Neuron (in vitro differentiated cells): ENCODE measurements around the gene TCTA.

Experiments used
- H2AFZ ChIP-seq: one replicate; pipeline ENCODE4 v1.6.1; 2013; ENCODE audit warnings: low read depth, mild to moderate bottlenecking, inconsistent platforms, low read length, moderate library complexity
- H3K27me3 ChIP-seq: one replicate; pipeline ENCODE4 v1.6.1; 2013; ENCODE audit warnings: low read length; ENCODE audit not compliant: insufficient read depth
- H3K36me3 ChIP-seq: one replicate; pipeline ENCODE4 v1.6.1; 2013; ENCODE audit warnings: low read length; ENCODE audit not compliant: insufficient read depth
- H3K4me1 ChIP-seq: one replicate; pipeline ENCODE4 v1.6.1; 2013; ENCODE audit warnings: low read length; ENCODE audit not compliant: insufficient read depth
- H3K4me3 ChIP-seq: 2 replicates; pipeline ENCODE4 v1.5.1; 2013; ENCODE audit warnings: mild to moderate bottlenecking, low read length, moderate library complexity
- H3K9me3 ChIP-seq: one replicate; pipeline ENCODE4 v1.6.1; 2013; ENCODE audit warnings: low read length

TCTA gene

DNA sequence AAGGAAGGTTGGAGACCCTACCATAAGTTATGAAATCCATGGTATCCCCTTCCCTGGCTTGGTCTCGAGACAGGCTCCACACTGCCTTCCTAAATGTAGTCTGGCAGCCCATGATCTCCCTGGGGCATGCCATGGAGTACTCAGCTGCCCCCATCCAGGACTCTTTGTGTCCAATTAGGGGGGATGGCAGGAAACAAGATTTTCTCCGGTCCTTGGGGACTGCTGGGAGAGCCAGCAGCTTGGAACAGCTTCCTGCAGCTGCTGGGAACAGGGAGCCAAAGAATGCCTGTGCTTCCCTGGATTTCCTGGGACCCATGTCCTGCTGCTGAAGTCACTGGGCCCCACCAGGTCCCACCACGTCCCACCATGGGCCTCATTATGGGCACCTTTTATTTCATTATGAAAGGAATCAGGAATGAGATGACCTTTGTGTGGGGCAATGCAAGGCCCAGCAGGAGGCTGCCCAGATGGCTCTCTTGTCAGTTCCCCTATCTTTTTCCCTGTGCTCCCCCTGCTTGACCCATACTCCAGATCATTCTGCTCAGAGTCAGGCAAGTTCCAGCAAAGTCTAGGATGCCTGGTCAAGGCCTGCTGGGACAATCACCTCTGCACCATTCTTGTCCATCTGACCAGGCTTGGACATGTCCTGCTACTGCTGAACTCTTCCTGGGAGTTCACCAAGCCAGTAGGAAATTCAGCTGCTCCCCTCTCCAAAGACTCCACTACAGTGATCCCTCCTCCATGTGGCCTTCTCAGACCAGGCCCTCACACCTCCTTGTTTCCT, 42.9 kb downstream of the TCTA start:
- no peaks in the 10 kb centered on the region for H3K9me3 ChIP-seq
- H2AFZ ChIP-seq = no peak overlapping the region
- no peaks in the 10 kb centered on the region for H3K27me3 ChIP-seq
- H3K36me3 ChIP-seq = no peaks in the 10 kb centered on the region
- no peak overlapping the region for H3K4me3 ChIP-seq
- peaks cover 17% of the 10 kb centered on the region for H3K4me1 ChIP-seq

GRCh38 chr3:49456466-49456865, 44.2 kb downstream of the TCTA start:
- H2AFZ ChIP-seq = no peak overlapping the region
- no peaks in the 10 kb centered on the region for H3K36me3 ChIP-seq
- H3K4me1 ChIP-seq = peaks cover 30% of the 10 kb centered on the region

DNA sequence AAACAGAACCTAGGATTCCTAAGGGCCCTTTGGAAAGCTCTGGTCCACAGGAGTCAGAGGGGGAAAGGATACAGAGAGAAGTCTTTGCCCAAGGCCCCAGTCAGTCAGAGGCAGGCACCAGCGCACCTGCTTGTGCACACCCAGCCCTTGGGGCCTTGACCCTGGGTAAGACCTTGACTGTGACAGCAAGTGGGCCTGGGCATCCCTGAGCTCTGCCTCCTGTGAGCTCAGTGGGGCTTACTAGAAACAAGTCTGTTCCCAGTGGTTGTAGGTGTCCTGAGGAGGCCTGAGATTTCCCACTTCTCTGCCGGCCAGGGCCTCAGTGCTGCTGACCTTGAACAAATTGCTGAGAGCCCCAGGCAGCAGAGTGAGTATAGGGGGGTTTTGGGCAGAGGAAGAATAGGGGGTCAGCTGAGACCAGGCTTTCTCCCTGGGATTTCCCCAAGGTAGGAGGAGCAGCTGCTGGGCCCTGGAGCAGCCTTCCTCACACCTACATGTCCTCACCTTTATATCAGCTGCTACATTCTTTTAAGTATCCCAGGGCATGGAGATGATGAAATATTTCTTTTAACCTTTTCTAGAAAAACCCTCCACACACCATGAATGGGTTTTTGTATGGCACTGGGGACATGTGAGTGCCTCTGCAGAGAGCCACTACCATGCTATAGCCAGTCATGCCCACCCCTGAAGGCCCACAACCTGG, 48.1 kb downstream of the TCTA start:
- no peak overlapping the region for H2AFZ ChIP-seq
- peaks cover 33% of the 10 kb centered on the region for H3K4me1 ChIP-seq
- no peak overlapping the region for H3K4me3 ChIP-seq
- H3K36me3 ChIP-seq = no peaks in the 10 kb centered on the region
- no peaks in the 10 kb centered on the region for H3K27me3 ChIP-seq
- no peaks in the 10 kb centered on the region for H3K9me3 ChIP-seq

More at GRCh38 chr3:49456466-49456865, 44.2 kb downstream of the TCTA start:
- Histone ChIP-seq H3K4me3 (no peak overlapping the region), H3K9me3 (no peaks in the 10 kb centered on the region), H3K27me3 (no peaks in the 10 kb centered on the region)

- Histone ChIP-seq H3K4me3 (no peak overlapping the region), H3K36me3 (no peaks in the 10 kb centered on the region), H3K27me3 (no peaks in the 10 kb centered on the region), H2AFZ (no peak overlapping the region), H3K9me3 (no peaks in the 10 kb centered on the region), H3K4me1 (peaks cover 34% of the 10 kb centered on the region)
Observed at GRCh38 chr3:49460956-49461355, 48.7 kb downstream of the TCTA start.

GRCh38 chr3:49461443-49462171, 49.4 kb downstream of the TCTA start:
- Histone ChIP-seq H2AFZ (peak overlapping the region; percentile 42), H3K36me3 (no peaks in the 10 kb centered on the region), H3K4me3 (no peak overlapping the region), H3K9me3 (no peaks in the 10 kb centered on the region), H3K4me1 (peaks cover 34% of the 10 kb centered on the region), H3K27me3 (no peaks in the 10 kb centered on the region)

DNA sequence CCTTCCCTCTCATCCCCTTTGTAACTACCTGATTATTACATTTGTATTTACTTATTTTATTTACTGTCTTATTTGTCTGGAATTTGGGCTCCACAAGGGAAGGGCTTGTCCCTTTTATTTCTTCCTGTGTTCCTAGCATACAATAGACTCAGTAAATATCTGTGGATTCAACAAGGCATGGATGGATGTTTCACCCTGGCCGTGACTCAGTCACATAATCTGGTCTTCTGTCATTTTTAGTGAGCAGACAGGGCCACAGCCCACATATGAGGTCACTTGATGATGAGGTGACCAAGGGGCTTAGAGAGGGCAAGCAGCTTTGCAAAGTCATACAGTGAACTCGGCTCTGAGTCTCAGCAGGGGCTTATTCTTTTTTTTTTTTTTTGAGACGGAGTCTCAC, 50.0 kb downstream of the TCTA start:
- no peaks in the 10 kb centered on the region for H3K36me3 ChIP-seq
- H3K4me1 ChIP-seq = peaks cover 34% of the 10 kb centered on the region
- no peaks in the 10 kb centered on the region for H3K9me3 ChIP-seq
- no peak overlapping the region for H3K4me3 ChIP-seq
- H3K27me3 ChIP-seq = no peaks in the 10 kb centered on the region
- H2AFZ ChIP-seq = peak overlapping the region; percentile 42

DNA sequence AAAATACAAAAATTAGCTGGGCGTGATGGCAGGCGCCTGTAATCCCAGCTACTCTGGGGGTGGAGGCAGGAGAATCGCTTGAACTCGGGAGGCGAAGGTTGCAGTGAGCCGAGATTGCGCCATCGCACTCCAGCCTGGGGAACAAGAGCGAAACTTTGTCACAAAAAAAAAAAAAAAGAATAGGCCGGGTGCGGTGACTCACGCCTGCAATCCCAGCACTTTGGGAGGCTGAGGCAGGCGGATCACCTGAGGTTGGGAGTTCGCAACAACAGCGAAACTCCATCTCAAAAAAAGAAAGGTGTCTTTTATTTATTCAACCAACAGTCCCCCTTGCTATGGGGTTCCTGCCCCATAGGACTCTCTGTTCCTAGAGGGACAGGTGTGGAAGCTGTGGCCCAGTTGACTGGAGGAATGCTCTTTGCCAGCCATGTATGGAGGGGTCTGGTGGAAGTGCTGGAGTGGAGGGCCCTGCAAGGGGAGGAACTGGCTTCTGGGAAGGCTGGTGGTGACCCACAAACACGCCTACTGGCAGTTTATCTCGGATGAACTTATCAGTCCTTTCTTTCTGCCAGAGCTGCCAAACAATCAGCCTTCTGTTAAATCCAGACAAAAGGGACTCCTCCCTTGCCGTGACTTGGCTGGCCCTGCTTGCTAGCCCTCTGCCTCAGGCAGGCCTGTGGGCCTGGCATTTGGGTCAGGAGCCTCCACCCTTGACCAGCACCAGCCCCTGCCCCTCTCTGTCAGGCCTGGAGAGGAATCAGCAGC, 53.2 kb downstream of the TCTA start:
- Histone ChIP-seq H3K36me3 (no peaks in the 10 kb centered on the region), H3K4me3 (no peak overlapping the region), H3K27me3 (no peaks in the 10 kb centered on the region), H3K4me1 (peaks cover 28% of the 10 kb centered on the region), H2AFZ (no peak overlapping the region), H3K9me3 (no peaks in the 10 kb centered on the region)
